Astrocyte (in vitro differentiated cells and primary cell): ENCODE results near the gene SRL. TPM values are rescaled to one million over a fixed set of nuclear protein-coding genes. Genes with fewer than 3 reads are reported as not detected.
A peak's percentile ranks its signal among the peaks of the same experiment; 100 is the strongest.

Experiments used
- DNase-seq: peaks from one replicate; pipeline ENCODE4 v3.0.0-alpha.2; 2010; ENCODE audit warnings: low read depth
- FAIRE-seq: peaks from 2 replicates; lab custom pipeline; 2011; peaks lifted over from hg19 to GRCh38; lab: Jason Lieb, UNC
- H2AFZ ChIP-seq: 2 replicates; pipeline ENCODE4 v1.6.0; 2012; ENCODE audit warnings: low read depth, low read length, inconsistent platforms
- H3K27ac ChIP-seq: 2 replicates; pipeline ENCODE4 v1.5.1; 2011; ENCODE audit warnings: low read depth, low read length, inconsistent platforms
- H3K27me3 ChIP-seq: 2 replicates; pipeline ENCODE4 v1.6.0; 2011; ENCODE audit warnings: low read length, inconsistent platforms; ENCODE audit not compliant: insufficient read depth
- H3K36me3 ChIP-seq: 2 replicates; pipeline ENCODE4 v1.5.1; 2011; ENCODE audit warnings: low read length, inconsistent platforms; ENCODE audit not compliant: insufficient read depth
- H3K4me1 ChIP-seq: 2 replicates; pipeline ENCODE4 v1.5.1; 2011; ENCODE audit warnings: low read length, inconsistent platforms; ENCODE audit not compliant: insufficient read depth
- H3K4me2 ChIP-seq: 2 replicates; pipeline ENCODE4 v1.6.0; 2012; ENCODE audit warnings: low read length, inconsistent platforms
- H3K4me3 ChIP-seq: 2 replicates; pipeline ENCODE4 v1.5.1; 2011; ENCODE audit warnings: low read depth, mild to moderate bottlenecking, low read length, inconsistent platforms; ENCODE audit not compliant: insufficient read depth
- H3K79me2 ChIP-seq: 2 replicates; pipeline ENCODE4 v1.6.0; 2012; ENCODE audit warnings: mild to moderate bottlenecking, low read length, inconsistent platforms; ENCODE audit not compliant: insufficient read depth
- H3K9ac ChIP-seq: 2 replicates; pipeline ENCODE4 v1.6.0; 2012; ENCODE audit warnings: mild to moderate bottlenecking, low read length, inconsistent platforms
- H3K9me3 ChIP-seq: 2 replicates; pipeline ENCODE4 v1.5.1; 2012; ENCODE audit warnings: low read depth, mild to moderate bottlenecking, low read length, inconsistent platforms; ENCODE audit not compliant: insufficient read depth
- H4K20me1 ChIP-seq: 2 replicates; pipeline ENCODE4 v1.6.0; 2012; ENCODE audit warnings: low read length, inconsistent platforms; ENCODE audit not compliant: insufficient read depth
- H3K27ac Mint-ChIP-seq: one replicate; pipeline ENCODE4 v1.8.0; 2021; ENCODE audit warnings: mild to moderate bottlenecking, mixed read lengths; ENCODE audit not compliant: unreplicated experiment
- H3K27me3 Mint-ChIP-seq: one replicate; pipeline ENCODE4 v1.8.0; 2021; ENCODE audit warnings: low read depth, mixed read lengths; ENCODE audit not compliant: unreplicated experiment
- H3K36me3 Mint-ChIP-seq: one replicate; pipeline ENCODE4 v1.8.0; 2021; ENCODE audit warnings: low read depth, mixed read lengths; ENCODE audit not compliant: unreplicated experiment
- H3K4me1 Mint-ChIP-seq: one replicate; pipeline ENCODE4 v1.8.0; 2021; ENCODE audit warnings: low read depth, mixed read lengths; ENCODE audit not compliant: unreplicated experiment
- H3K4me3 Mint-ChIP-seq: one replicate; pipeline ENCODE4 v1.8.0; 2021; ENCODE audit warnings: mild to moderate bottlenecking, moderate library complexity, mixed read lengths; ENCODE audit not compliant: unreplicated experiment
- H3K9me3 Mint-ChIP-seq: one replicate; pipeline ENCODE4 v1.8.0; 2021; ENCODE audit warnings: mild to moderate bottlenecking, mixed read lengths; ENCODE audit not compliant: unreplicated experiment
- CTCF ChIP-seq: IDR thresholded peaks from 2 replicates; pipeline ENCODE4 v1.5.1; 2011; ENCODE audit warnings: low read depth, mild to moderate bottlenecking, inconsistent platforms, low read length, moderate library complexity; ENCODE audit not compliant: insufficient read depth
- EZH2 ChIP-seq: IDR thresholded peaks from 2 replicates; pipeline ENCODE4 v1.6.1; 2012; ENCODE audit warnings: mild to moderate bottlenecking, low read length, inconsistent platforms; ENCODE audit not compliant: insufficient read depth
- total RNA-seq: library from RNA; stranded (reverse); gene quantifications from 2 replicates; pipeline ENCODE4 v1.2.1, GENCODE V29; 2021

The SRL gene
- total RNA-seq, 1 donor from 2014 or later = not detected

GRCh38 chr16:4209666-4210065, 32.2 kb downstream of the SRL start:
- peaks cover 18% of the 10 kb centered on the region for H3K27me3 Mint-ChIP-seq

GRCh38 chr16:4208341-4208751, 33.5 kb downstream of the SRL start:
- Mint-ChIP-seq H3K9me3 (no peaks in the 10 kb centered on the region), H3K27ac (peak overlapping the region; percentile 12), H3K36me3 (no peaks in the 10 kb centered on the region), H3K27me3 (peaks cover 20% of the 10 kb centered on the region), H3K4me3 (no peak overlapping the region), H3K4me1 (peaks cover 5% of the 10 kb centered on the region)
- H3K4me1 ChIP-seq = peaks cover 10% of the 10 kb centered on the region
- no peak overlapping the region for H3K9ac ChIP-seq
- no peaks in the 10 kb centered on the region for H4K20me1 ChIP-seq
- FAIRE-seq (no peak), DNase-seq (no peak)
- no peaks in the 10 kb centered on the region for H3K36me3 ChIP-seq
- no peak overlapping the region for H3K4me2 ChIP-seq
- H2AFZ ChIP-seq = no peak overlapping the region
- no peaks in the 10 kb centered on the region for H3K9me3 ChIP-seq
- no peaks in the 10 kb centered on the region for H3K79me2 ChIP-seq
- H3K4me3 ChIP-seq = no peak overlapping the region
- H3K27ac ChIP-seq = no peak overlapping the region
- H3K27me3 ChIP-seq = no peaks in the 10 kb centered on the region
- TF ChIP-seq EZH2 (no peak), CTCF (no peak)

More at GRCh38 chr16:4209666-4210065, 32.2 kb downstream of the SRL start:
- Histone ChIP-seq H4K20me1 (no peaks in the 10 kb centered on the region), H3K79me2 (no peaks in the 10 kb centered on the region), H3K9ac (no peak overlapping the region), H3K9me3 (no peaks in the 10 kb centered on the region), H3K36me3 (no peaks in the 10 kb centered on the region), H3K27ac (no peak overlapping the region), H3K4me2 (no peak overlapping the region), H3K4me3 (no peak overlapping the region), H2AFZ (no peak overlapping the region), H3K27me3 (no peaks in the 10 kb centered on the region), H3K4me1 (peaks cover 23% of the 10 kb centered on the region)
- Mint-ChIP-seq H3K9me3 (no peaks in the 10 kb centered on the region), H3K4me3 (no peak overlapping the region), H3K4me1 (peaks cover 13% of the 10 kb centered on the region), H3K36me3 (no peaks in the 10 kb centered on the region), H3K27ac (no peak overlapping the region)
- DNase-seq = no peak
- TF ChIP-seq CTCF (no peak), EZH2 (no peak)
- no peak for FAIRE-seq

- Histone ChIP-seq H3K36me3 (no peaks in the 10 kb centered on the region), H3K27me3 (no peaks in the 10 kb centered on the region), H3K79me2 (no peaks in the 10 kb centered on the region), H2AFZ (no peak overlapping the region), H4K20me1 (no peaks in the 10 kb centered on the region), H3K27ac (no peak overlapping the region), H3K4me1 (peaks cover 5% of the 10 kb centered on the region), H3K4me2 (no peak overlapping the region), H3K9me3 (no peaks in the 10 kb centered on the region), H3K4me3 (no peak overlapping the region), H3K9ac (no peak overlapping the region)
- no peak for DNase-seq
- peaks cover 21% of the 10 kb centered on the region for H3K27me3 Mint-ChIP-seq
- TF ChIP-seq EZH2 (no peak), CTCF (no peak)
- H3K27ac Mint-ChIP-seq = peak overlapping the region; percentile 12
- FAIRE-seq = no peak
- peaks cover 2% of the 10 kb centered on the region for H3K4me1 Mint-ChIP-seq
- H3K36me3 Mint-ChIP-seq = no peaks in the 10 kb centered on the region
- H3K4me3 Mint-ChIP-seq = no peak overlapping the region
- no peaks in the 10 kb centered on the region for H3K9me3 Mint-ChIP-seq
These were observed 34.1 kb downstream of the SRL start for GRCh38 chr16:4207683-4208340.
